Measurements from ENCODE around the gene DGUOK. TPM values are rescaled to one million over a fixed set of nuclear protein-coding genes. Genes with fewer than 3 reads are reported as not detected.
A peak's percentile ranks its signal among the peaks of the same experiment; 100 is the strongest.

The DGUOK gene
- total RNA-seq, 2 experiments from 2014 or later = 96.4 to 103 TPM

- no peaks in the 10 kb centered on the region for H3K27me3 Mint-ChIP-seq
- peaks cover 15% of the 10 kb centered on the region for H3K36me3 Mint-ChIP-seq (ENCODE audit: low read depth)
- ChIA-PET POLR2A (interaction anchor here (0.7 to 1.0 kb wide), 2 partner anchors 9 to 12 kb away, joined by 3 read pairs; no protein-coding TSS in a partner anchor), CTCF (interaction anchor here (1.0 to 1.9 kb wide), 4 partner anchors 11 to 180 kb away, joined by 3 to 7 read pairs (median 4); partner anchors contain the start of gene MOB1A)
- no peak for TF ChIP-seq CTCF (IDR thresholded peaks at IDR 0.05)
- H3K4me3 Mint-ChIP-seq = no peak overlapping the region
- H3K4me1 Mint-ChIP-seq (ENCODE audit: low read depth) = peaks cover 79% of the 10 kb centered on the region
- peak; percentile 36 for DNase-seq
- intact Hi-C loops (cut with micrococcal nuclease) = no loop called here
- no peaks in the 10 kb centered on the region for H3K9me3 Mint-ChIP-seq
- H3K27ac Mint-ChIP-seq = peak overlapping the region; percentile 68
- ATAC-seq = no peak
Measured at GRCh38 chr2:73998451-73998850, 71.8 kb downstream of the DGUOK start.

GRCh38 chr2:73998933-73999332, 72.3 kb downstream of the DGUOK start:
- POLR2A ChIA-PET = interaction anchor here (0.7 to 1.0 kb wide), 2 partner anchors 10 to 12 kb away, joined by 3 read pairs; no protein-coding TSS in a partner anchor
- Mint-ChIP-seq H3K4me1 (ENCODE audit: low read depth) (peaks cover 79% of the 10 kb centered on the region), H3K27ac (peak overlapping the region; percentile 68), H3K9me3 (no peaks in the 10 kb centered on the region), H3K4me3 (no peak overlapping the region), H3K36me3 (ENCODE audit: low read depth) (peaks cover 10% of the 10 kb centered on the region), H3K27me3 (no peaks in the 10 kb centered on the region)
- DNase-seq (peak; percentile 50), ATAC-seq (peak; percentile 50)
- intact Hi-C loops (cut with micrococcal nuclease) = no loop called here
- TF ChIP-seq CTCF (IDR thresholded peaks at IDR 0.05) = no peak
- CTCF ChIA-PET = interaction anchor here (1.0 to 1.9 kb wide), 3 partner anchors 11 to 171 kb away, joined by 3 to 7 read pairs (median 5); no protein-coding TSS in a partner anchor

- intact Hi-C loops (cut with micrococcal nuclease) = no loop called here
- ChIA-PET CTCF (interaction anchor here (1.7 to 3.4 kb wide), 5 partner anchors 13 to 173 kb away, joined by 5 to 18 read pairs (median 6); no protein-coding TSS in a partner anchor), POLR2A (interaction anchor here (0.7 to 5.2 kb wide), 3 partner anchors 12 to 23 kb away, joined by 3 to 38 read pairs (median 3); no protein-coding TSS in a partner anchor)
Measured at GRCh38 chr2:73999881-74000597, 73.4 kb downstream of the DGUOK start.

GRCh38 chr2:74000666-74001065, 74.0 kb downstream of the DGUOK start:
- ChIA-PET CTCF (interaction anchor here (1.2 to 3.4 kb wide), 8 partner anchors 12 to 177 kb away, joined by 3 to 18 read pairs (median 5); no protein-coding TSS in a partner anchor), POLR2A (interaction anchor here (0.6 to 5.2 kb wide), 8 partner anchors 9 to 200 kb away, joined by 3 to 38 read pairs (median 3); no protein-coding TSS in a partner anchor)
- DNase-seq (no peak), ATAC-seq (no peak)
- intact Hi-C loops (cut with micrococcal nuclease) = no loop called here
- H3K27me3 Mint-ChIP-seq = no peaks in the 10 kb centered on the region
- peaks cover 4% of the 10 kb centered on the region for H3K36me3 Mint-ChIP-seq (ENCODE audit: low read depth)
- H3K4me1 Mint-ChIP-seq (ENCODE audit: low read depth) = peaks cover 85% of the 10 kb centered on the region
- no peak for TF ChIP-seq CTCF (IDR thresholded peaks at IDR 0.05)
- H3K9me3 Mint-ChIP-seq = no peaks in the 10 kb centered on the region
- H3K4me3 Mint-ChIP-seq = no peak overlapping the region
- H3K27ac Mint-ChIP-seq = no peak overlapping the region

More at GRCh38 chr2:73999881-74000597, 73.4 kb downstream of the DGUOK start:
- Mint-ChIP-seq H3K4me3 (no peak overlapping the region), H3K27ac (peak overlapping the region; percentile 14), H3K36me3 (ENCODE audit: low read depth) (peaks cover 4% of the 10 kb centered on the region), H3K4me1 (ENCODE audit: low read depth) (peaks cover 84% of the 10 kb centered on the region), H3K27me3 (no peaks in the 10 kb centered on the region), H3K9me3 (no peaks in the 10 kb centered on the region)
- TF ChIP-seq CTCF (IDR thresholded peaks at IDR 0.05) = no peak
- no peak for DNase-seq
- no peak for ATAC-seq
